ENCODE data around the gene ACADL. TPM values are rescaled to one million over a fixed set of nuclear protein-coding genes. Genes with fewer than 3 reads are reported as not detected.

Gene ACADL
- total and polyA plus RNA-seq, 2 of the 13 experiments (the other 11 are each of a cell fraction or from before 2014, with no cell fraction given), result not detected

- TF ChIP-seq SNAPC4 (CRISPR knock-in tag; IDR thresholded peaks at IDR 0.05) (peak; percentile 90), TEF (CRISPR knock-in tag; IDR thresholded peaks at IDR 0.05) (no peak), ESRRA (CRISPR knock-in tag; IDR thresholded peaks at IDR 0.05; ENCODE audit: low read depth) (0 out of 2 replicates have a peak, but pooled peaks have one; percentile 44), NR2F6 (IDR thresholded peaks at IDR 0.05) (no peak), NR2F6 (CRISPR knock-in tag; IDR thresholded peaks at IDR 0.05) (peak; percentile 25; the same call in 1 of the 2 replicates), SAFB2 (CRISPR knock-in tag; IDR thresholded peaks at IDR 0.05; ENCODE audit: borderline replicate concordance, low read depth) (no peak), CBX2 (IDR thresholded peaks at IDR 0.05; ENCODE audit: low read depth, low read length) (no peak; the same call in 1 of the 2 replicates), CBX2 (CRISPR knock-in tag; IDR thresholded peaks at IDR 0.05; ENCODE audit: low read depth) (peak; percentile 93), GMEB1 (CRISPR knock-in tag; IDR thresholded peaks at IDR 0.05; ENCODE audit: borderline replicate concordance) (peak; percentile 13; the same call in 1 of the 2 replicates), ZNF790 (CRISPR knock-in tag; IDR thresholded peaks at IDR 0.05; ENCODE audit: borderline replicate concordance) (no peak), ZNF337 (CRISPR knock-in tag; IDR thresholded peaks at IDR 0.05; ENCODE audit: borderline replicate concordance, low read depth) (no peak), SALL1 (CRISPR knock-in tag; IDR thresholded peaks at IDR 0.05) (peak; percentile 20; the same call in 1 of the 2 replicates), NPAS2 (CRISPR knock-in tag; IDR thresholded peaks at IDR 0.05; ENCODE audit: borderline replicate concordance) (no peak), PLRG1 (conservative IDR thresholded peaks at IDR 0.05) (no peak), ZNF12 (CRISPR knock-in tag; IDR thresholded peaks at IDR 0.05) (no peak)
- TF ChIP-seq, protein P1, sequence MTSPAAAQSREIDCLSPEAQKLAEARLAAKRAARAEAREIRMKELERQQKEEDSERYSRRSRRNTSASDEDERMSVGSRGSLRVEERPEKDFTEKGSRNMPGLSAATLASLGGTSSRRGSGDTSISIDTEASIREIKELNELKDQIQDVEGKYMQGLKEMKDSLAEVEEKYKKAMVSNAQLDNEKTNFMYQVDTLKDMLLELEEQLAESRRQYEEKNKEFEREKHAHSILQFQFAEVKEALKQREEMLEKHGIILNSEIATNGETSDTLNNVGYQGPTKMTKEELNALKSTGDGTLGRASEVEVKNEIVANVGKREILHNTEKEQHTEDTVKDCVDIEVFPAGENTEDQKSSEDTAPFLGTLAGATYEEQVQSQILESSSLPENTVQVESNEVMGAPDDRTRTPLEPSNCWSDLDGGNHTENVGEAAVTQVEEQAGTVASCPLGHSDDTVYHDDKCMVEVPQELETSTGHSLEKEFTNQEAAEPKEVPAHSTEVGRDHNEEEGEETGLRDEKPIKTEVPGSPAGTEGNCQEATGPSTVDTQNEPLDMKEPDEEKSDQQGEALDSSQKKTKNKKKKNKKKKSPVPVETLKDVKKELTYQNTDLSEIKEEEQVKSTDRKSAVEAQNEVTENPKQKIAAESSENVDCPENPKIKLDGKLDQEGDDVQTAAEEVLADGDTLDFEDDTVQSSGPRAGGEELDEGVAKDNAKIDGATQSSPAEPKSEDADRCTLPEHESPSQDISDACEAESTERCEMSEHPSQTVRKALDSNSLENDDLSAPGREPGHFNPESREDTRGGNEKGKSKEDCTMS (CRISPR knock-in tag; conservative IDR thresholded peaks at IDR 0.05), result no peak
Observed at GRCh38 chr2:210171309-210172218, 53.7 kb downstream of the ACADL start, which contains the start of gene KANSL1L (continued).

Data from HepG2 (cell line).